Thoracic aorta (tissue), 2 donors: ENCODE results near the gene PTPRG. TPM values are rescaled to one million over a fixed set of nuclear protein-coding genes. Genes with fewer than 3 reads are reported as not detected.

ENCODE experiments used
- ATAC-seq: fragments of 150-250 bp; one replicate; pipeline ENCODE4 v1.8.0; 2017; ENCODE audit warnings: low read depth; ENCODE audit not compliant: insufficient number of reproducible peaks, low FRiP score
- DNase-seq: peaks from one replicate; pipeline ENCODE4 v3.0.0-alpha.2; 2020; ENCODE audit warnings: low spot score
- H3K27ac ChIP-seq, 2 donors: fragments of 200-600 bp; sonication (generic); 1 replicate in 1 of 2; 2 replicates in 1 of 2; pipeline ENCODE4 v1.5.1; 2016; ENCODE audit warnings: mild to moderate bottlenecking in 2 of 2, moderate library complexity in 2 of 2
- H3K27me3 ChIP-seq: fragments of 200-600 bp; sonication (generic); replicated peaks from 2 replicates; pipeline ENCODE4 v1.6.0; 2016; ENCODE audit warnings: mild to moderate bottlenecking; ENCODE audit not compliant: insufficient read depth
- H3K36me3 ChIP-seq: fragments of 200-600 bp; sonication (generic); one replicate; pipeline ENCODE4 v1.5.1; 2016
- H3K4me1 ChIP-seq, 2 donors: fragments of 200-600 bp; sonication (generic); 1 replicate in 1 of 2; 2 replicates in 1 of 2; pipeline versions ENCODE4 v1.5.1 to v1.6.0; 2016; ENCODE audit warnings: low read depth in 2 of 2, mild to moderate bottlenecking in 1 of 2; ENCODE audit not compliant: control insufficient read depth in 1 of 2
- H3K4me3 ChIP-seq: fragments of 200-600 bp; sonication (generic); 2 replicates; pipeline ENCODE4 v1.5.1; 2016; ENCODE audit warnings: mild to moderate bottlenecking
- H3K9me3 ChIP-seq: fragments of 200-600 bp; sonication (generic); 2 replicates; pipeline ENCODE4 v1.5.1; 2016
- total RNA-seq, 2 donors: library from RNA; depleted of rRNA; stranded (reverse); fragments of >200 nt; gene quantifications; one replicate each; pipeline versions ENCODE4 v1.1.0 to v1.2.3, GENCODE V29; 2016
- TF ChIP-seq, protein P1 (sequence below): fragments of 200-600 bp; sonication (generic); IDR thresholded peaks from one replicate; pipeline ENCODE4 v1.5.1; 2019; ENCODE audit warnings: antibody characterized with exemption

PTPRG gene
- total RNA-seq, 2 donors from 2014 or later = 154 to 208 TPM

DNA sequence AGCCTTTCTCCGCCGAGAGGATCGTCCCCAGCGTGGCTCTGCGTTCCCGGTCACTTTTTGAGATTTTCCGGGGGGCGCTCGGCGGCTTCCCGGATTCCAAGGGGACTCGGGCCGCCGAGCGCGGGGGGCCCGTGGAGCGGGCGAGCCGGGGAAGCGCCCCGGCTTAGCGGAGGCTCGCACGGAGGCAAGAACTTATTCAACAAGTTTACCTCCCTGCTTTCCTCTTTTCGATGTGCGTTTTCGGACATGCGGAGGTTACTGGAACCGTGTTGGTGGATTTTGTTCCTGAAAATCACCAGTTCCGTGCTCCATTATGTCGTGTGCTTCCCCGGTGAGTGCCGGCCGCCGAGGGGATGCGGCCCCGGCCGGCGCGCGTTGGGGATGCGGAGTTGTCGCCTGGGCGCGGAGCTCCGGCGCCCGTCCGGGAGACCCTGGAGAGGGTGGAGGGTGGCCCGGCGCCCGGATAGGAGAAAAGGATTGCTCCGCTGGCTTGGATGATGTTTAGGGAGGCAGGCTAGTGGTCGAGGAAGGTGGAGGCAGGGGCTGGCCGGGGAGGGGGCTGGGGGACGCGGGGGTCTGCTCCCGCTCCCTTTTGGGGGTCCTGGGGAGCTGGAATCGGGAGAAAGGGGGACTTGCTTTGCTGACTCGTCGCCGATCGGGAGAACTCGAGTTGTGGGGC lies 810 bp downstream of the PTPRG start:
- peak overlapping the region; percentile 75 for H3K4me3 ChIP-seq
- H3K4me1 ChIP-seq = peaks cover 0 to 26% of the 10 kb centered on the region in 2 donors
- TF ChIP-seq, protein P1, sequence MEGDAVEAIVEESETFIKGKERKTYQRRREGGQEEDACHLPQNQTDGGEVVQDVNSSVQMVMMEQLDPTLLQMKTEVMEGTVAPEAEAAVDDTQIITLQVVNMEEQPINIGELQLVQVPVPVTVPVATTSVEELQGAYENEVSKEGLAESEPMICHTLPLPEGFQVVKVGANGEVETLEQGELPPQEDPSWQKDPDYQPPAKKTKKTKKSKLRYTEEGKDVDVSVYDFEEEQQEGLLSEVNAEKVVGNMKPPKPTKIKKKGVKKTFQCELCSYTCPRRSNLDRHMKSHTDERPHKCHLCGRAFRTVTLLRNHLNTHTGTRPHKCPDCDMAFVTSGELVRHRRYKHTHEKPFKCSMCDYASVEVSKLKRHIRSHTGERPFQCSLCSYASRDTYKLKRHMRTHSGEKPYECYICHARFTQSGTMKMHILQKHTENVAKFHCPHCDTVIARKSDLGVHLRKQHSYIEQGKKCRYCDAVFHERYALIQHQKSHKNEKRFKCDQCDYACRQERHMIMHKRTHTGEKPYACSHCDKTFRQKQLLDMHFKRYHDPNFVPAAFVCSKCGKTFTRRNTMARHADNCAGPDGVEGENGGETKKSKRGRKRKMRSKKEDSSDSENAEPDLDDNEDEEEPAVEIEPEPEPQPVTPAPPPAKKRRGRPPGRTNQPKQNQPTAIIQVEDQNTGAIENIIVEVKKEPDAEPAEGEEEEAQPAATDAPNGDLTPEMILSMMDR = no peak
- no peak for DNase-seq
- H3K27me3 ChIP-seq = no peaks in the 10 kb centered on the region
- ATAC-seq = no peak
- H3K27ac ChIP-seq = peak overlapping the region; percentile 93 to 97
- no peaks in the 10 kb centered on the region for H3K9me3 ChIP-seq
- H3K36me3 ChIP-seq = no peaks in the 10 kb centered on the region

- H3K9me3 ChIP-seq = no peaks in the 10 kb centered on the region
- no peak for ATAC-seq
- DNase-seq = no peak
- H3K4me3 ChIP-seq = peak overlapping the region; percentile 75
- TF ChIP-seq, protein P1 = no peak
- H3K27ac ChIP-seq = peak overlapping the region; percentile 93 to 97
- no peaks in the 10 kb centered on the region for H3K27me3 ChIP-seq
- no peaks in the 10 kb centered on the region for H3K36me3 ChIP-seq
- peaks cover 0 to 26% of the 10 kb centered on the region in 2 donors for H3K4me1 ChIP-seq
These were observed 1.4 kb downstream of the PTPRG start for GRCh38 chr3:61562721-61563312.

DNA sequence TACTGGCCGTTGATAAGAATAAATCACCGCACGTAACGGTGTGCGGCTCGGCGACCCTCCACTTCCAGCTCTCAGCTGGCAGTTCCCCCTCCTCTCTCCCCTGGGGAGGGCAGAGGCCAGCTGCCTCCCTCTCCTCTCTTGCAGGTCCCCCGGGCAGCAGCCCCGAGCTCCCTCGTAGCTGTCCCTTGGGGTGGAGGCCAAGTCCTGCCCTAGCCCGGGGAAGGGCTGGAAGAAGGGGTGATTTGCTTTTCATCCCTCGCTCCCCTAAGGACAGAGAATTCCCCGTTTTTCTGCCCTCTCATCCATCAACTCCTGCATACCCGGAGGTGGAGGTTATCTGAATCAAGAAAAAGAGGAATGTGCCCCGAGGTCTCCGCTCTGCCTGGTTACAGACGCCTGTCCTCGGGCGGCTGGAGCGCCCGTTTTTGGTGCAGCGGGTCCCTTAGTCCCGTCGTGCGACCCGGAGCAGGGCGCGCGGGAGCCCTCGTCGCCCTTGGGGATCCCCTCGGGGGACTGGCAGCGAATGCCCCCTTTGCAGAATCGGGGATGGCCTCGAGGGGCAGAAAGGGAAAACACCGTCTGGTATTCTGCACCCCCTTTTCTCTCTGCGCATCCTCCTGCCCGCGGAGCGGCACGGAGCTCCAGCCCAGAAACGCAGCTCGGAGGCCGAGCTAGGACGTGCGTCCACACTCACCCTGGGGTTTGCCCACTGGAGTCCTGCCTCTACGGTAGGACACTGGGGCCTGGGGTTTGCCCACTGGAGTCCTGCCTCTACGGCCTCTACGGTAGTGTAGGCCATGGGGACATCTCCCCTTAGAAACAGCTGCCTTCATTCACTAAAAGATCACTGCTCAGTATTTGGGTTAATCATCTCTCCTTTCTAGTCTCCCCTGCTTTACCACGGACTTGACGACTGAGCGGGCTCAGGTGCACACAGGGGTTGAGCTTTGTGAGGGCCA lies 2.2 kb downstream of the PTPRG start:
- Histone ChIP-seq H3K4me3 (peak overlapping the region; percentile 75), H3K9me3 (no peaks in the 10 kb centered on the region), H3K27ac (peak overlapping the region; percentile 58 to 97), H3K4me1 (peaks cover 0 to 31% of the 10 kb centered on the region in 2 donors), H3K36me3 (no peaks in the 10 kb centered on the region), H3K27me3 (no peaks in the 10 kb centered on the region)
- TF ChIP-seq, protein P1 = no peak
- DNase-seq (no peak), ATAC-seq (no peak)

- peak overlapping the region; percentile 57 to 97 for H3K27ac ChIP-seq
- ATAC-seq (no peak), DNase-seq (peak; percentile 39)
These were observed 3.2 kb downstream of the PTPRG start for GRCh38 chr3:61564395-61565059.

More at GRCh38 chr3:61564395-61565059, 3.2 kb downstream of the PTPRG start:
- no peaks in the 10 kb centered on the region for H3K9me3 ChIP-seq
- H3K27me3 ChIP-seq = no peaks in the 10 kb centered on the region
- H3K4me3 ChIP-seq = peak overlapping the region; percentile 75
- TF ChIP-seq, protein P1 = peak; percentile 87
- no peaks in the 10 kb centered on the region for H3K36me3 ChIP-seq
- H3K4me1 ChIP-seq = peaks cover 3 to 35% of the 10 kb centered on the region in 2 donors
